Ovary (tissue), 9 donors: ENCODE results near the gene KCNJ3. TPM values are rescaled to one million over a fixed set of nuclear protein-coding genes. Genes with fewer than 3 reads are reported as not detected.

Experiments used
- DNase-seq, 5 donors: peaks; one replicate each; pipeline ENCODE4 v3.0.0-alpha.2; 2019 to 2020
- H3K27ac ChIP-seq, 2 donors: fragments of 200-600 bp; one replicate each; pipeline versions ENCODE4 v1.5.1 to v1.8.0; 2019 to 2022
- H3K27me3 ChIP-seq: fragments of 200-600 bp; one replicate; pipeline ENCODE4 v1.8.0; 2022
- H3K36me3 ChIP-seq: fragments of 200-600 bp; sonication (generic); one replicate; pipeline ENCODE4 v1.5.1; 2019
- H3K4me1 ChIP-seq: one replicate; pipeline ENCODE4 v1.8.1; 2013; ENCODE audit warnings: mild to moderate bottlenecking, moderate library complexity; ENCODE audit not compliant: insufficient read depth
- H3K4me3 ChIP-seq: fragments of 200-600 bp; sonication (generic); one replicate; pipeline ENCODE4 v1.5.1; 2017
- H3K9me3 ChIP-seq, 2 donors: fragments of 200-600 bp in 1 of 2; sonication (generic) in 1 of 2; one replicate each; pipeline versions ENCODE4 v1.5.1 to v1.8.1; 2013 to 2019; ENCODE audit warnings: mild to moderate bottlenecking in 1 of 2, moderate library complexity in 1 of 2
- CTCF ChIP-seq, 3 donors: fragments of 450-650 bp in 2 of 3; fragments of 200-600 bp in 1 of 3; IDR thresholded peaks; one replicate each; pipeline versions ENCODE4 v1.5.1 to v1.8.0; 2016 to 2022; ENCODE audit warnings: antibody characterized with exemption in 3 of 3, mild to moderate bottlenecking in 1 of 3
- EP300 ChIP-seq: sonication (generic); formaldehyde crosslinking; IDR thresholded peaks from one replicate; pipeline ENCODE4 v1.6.1; 2017; ENCODE audit warnings: antibody characterized with exemption
- POLR2A ChIP-seq: fragments of 450-650 bp; IDR thresholded peaks from one replicate; pipeline ENCODE4 v1.6.1; 2017; ENCODE audit warnings: antibody characterized with exemption, mild to moderate bottlenecking, moderate library complexity
- WGBS, 3 donors: extraction: QIAGEN DNeasy Blood & Tissue Kit in 1 of 3; methylation state at CpG; one replicate each; pipeline versions ENCODE4 v1.1.5 to v1.1.7; 2013 to 2017; 5-methylcytosine and 5-hydroxymethylcytosine counted together
- intact Hi-C, 4 donors: fragments of 100-400 bp; cut with DNase I; formaldehyde crosslinking; loops; one replicate each; pipeline versions ENCODE4 v1.11.0 to v1.15.1; 2022 to 2023
- polyA plus RNA-seq, 2 donors: library from polyadenylated mRNA; stranded (reverse); fragments of 200-250 nt in 1 of 2; fragments of 350-450 nt in 1 of 2; fragmentation: Illumina TruSeq in 1 of 2; extraction: RNeasy Lipid Tissue Mini Kit (QIAGEN cat#74804) in 1 of 2; gene quantifications; one replicate each; pipeline ENCODE4 v1.2.3, GENCODE V29; 2013 to 2014
- total RNA-seq, 7 donors: library from RNA; depleted of rRNA in 2 of 7; stranded (reverse); fragments of >200 nt in 2 of 7; fragmentation: NEBNext Ultra II Directional in 3 of 7; extraction: Animal tissue kit (Norgen Biotek cat#: 25700) in 3 of 7; gene quantifications; one replicate each; pipeline versions ENCODE4 v1.1.0 to v1.2.4, GENCODE V29; 2016 to 2023
- donor health status: DM: no; HTN: no; CAD: no; lungs with moderate emphysema.
- donor health status: DM: no; HTN: no; CAD: no.
- donor health status: Bipolar disorder and iron deficiency.
- donor health status: DM: yes; HTN: yes; CAD: no.
- donor health status: DM: no; HTN: no; CAD: no.
- donor health status: DM: yes; HTN: yes; CAD: no.

Gene KCNJ3
- total and polyA plus RNA-seq, 9 donors: under 0.01 to 1.4 (median 0.32) TPM; not detected in 3

GRCh38 chr2:154686162-154686561 is 12.3 kb upstream of the KCNJ3 start:
- H3K27ac ChIP-seq: no peak overlapping the region
- WGBS, 3 donors: 85 to 91% (median 88%) methylated on average over 3 of the region's 3 CpGs
- TF ChIP-seq CTCF (IDR thresholded peaks at IDR 0.05) (no peak), POLR2A (no peak), EP300 (no peak)
- no peaks in the 10 kb centered on the region for H3K27me3 ChIP-seq
- intact Hi-C loops: no loop called here
- H3K36me3 ChIP-seq: no peaks in the 10 kb centered on the region
- no peaks in the 10 kb centered on the region for H3K4me1 ChIP-seq
- no peak overlapping the region for H3K4me3 ChIP-seq
- H3K9me3 ChIP-seq: no peaks in the 10 kb centered on the region
- DNase-seq: no peak

- no peak for DNase-seq
- Histone ChIP-seq H3K27me3 (no peaks in the 10 kb centered on the region), H3K9me3 (no peaks in the 10 kb centered on the region), H3K4me1 (no peaks in the 10 kb centered on the region), H3K4me3 (no peak overlapping the region), H3K36me3 (no peaks in the 10 kb centered on the region), H3K27ac (no peak overlapping the region)
- 91 to 99% (median 96%) methylated on average over 1 of the region's 1 CpG for WGBS, 3 donors
- TF ChIP-seq CTCF (IDR thresholded peaks at IDR 0.05) (no peak), EP300 (no peak), POLR2A (no peak)
- intact Hi-C loops: no loop called here
Measured at GRCh38 chr2:154688373-154688772, 10.1 kb upstream of the KCNJ3 start.

- Histone ChIP-seq H3K9me3 (no peaks in the 10 kb centered on the region), H3K27ac (no peak overlapping the region), H3K36me3 (no peaks in the 10 kb centered on the region), H3K4me3 (no peak overlapping the region), H3K4me1 (no peaks in the 10 kb centered on the region), H3K27me3 (no peaks in the 10 kb centered on the region)
- no peak for DNase-seq
- TF ChIP-seq POLR2A (no peak), CTCF (IDR thresholded peaks at IDR 0.05) (no peak), EP300 (no peak)
- intact Hi-C loops: no loop called here
- WGBS, 3 donors: 61 to 82% (median 68%) methylated on average over 1 of the region's 1 CpG
Measured at GRCh38 chr2:154689158-154689557, 9.3 kb upstream of the KCNJ3 start.

- TF ChIP-seq POLR2A (no peak), EP300 (no peak), CTCF (IDR thresholded peaks at IDR 0.05) (no peak)
- intact Hi-C loops: no loop called here
- Histone ChIP-seq H3K4me3 (no peak overlapping the region), H3K36me3 (no peaks in the 10 kb centered on the region), H3K27ac (no peak overlapping the region), H3K27me3 (no peaks in the 10 kb centered on the region), H3K9me3 (no peaks in the 10 kb centered on the region), H3K4me1 (peaks cover 3% of the 10 kb centered on the region)
- 39 to 46% (median 42%) methylated on average over 5 of the region's 5 CpGs for WGBS, 3 donors
- no peak for DNase-seq
Measured at GRCh38 chr2:154692927-154693326, 5.6 kb upstream of the KCNJ3 start.
